Gastrocnemius medialis (tissue), 4 donors: Measurements from ENCODE around the gene LOC128125822.

Source experiments
- ATAC-seq, 2 donors: fragments of 150-250 bp; one replicate each; pipeline ENCODE4 v1.9.1; 2016
- DNase-seq, 2 donors: peaks; one replicate each; pipeline ENCODE4 v3.0.0-alpha.2; 2019
- H3K27ac ChIP-seq, 4 donors: fragments of 200-600 bp; sonication (generic); 1 replicate in 1 of 4; 2 replicates in 3 of 4; pipeline ENCODE4 v1.5.1; 2016 to 2018; ENCODE audit warnings: mild to moderate bottlenecking in 2 of 4, moderate library complexity in 1 of 4
- H3K27me3 ChIP-seq, 3 donors: fragments of 200-600 bp; sonication (generic) in 2 of 3; 1 replicate in 1 of 3; 2 replicates in 2 of 3; pipeline versions ENCODE4 v1.5.1 to v1.6.0; 2016 to 2019; ENCODE audit warnings: mild to moderate bottlenecking in 1 of 3, moderate library complexity in 1 of 3
- H3K36me3 ChIP-seq, 2 donors: fragments of 200-600 bp; sonication (generic) in 1 of 2; one replicate each; pipeline ENCODE4 v1.5.1; 2017 to 2018
- H3K4me1 ChIP-seq, 2 donors: fragments of 200-600 bp; sonication (generic) in 1 of 2; one replicate each; pipeline ENCODE4 v1.5.1; 2016 to 2017; ENCODE audit warnings: mild to moderate bottlenecking in 2 of 2
- H3K4me3 ChIP-seq, 4 donors: fragments of 200-600 bp; sonication (generic) in 3 of 4; 1 replicate in 1 of 4; 2 replicates in 3 of 4; pipeline ENCODE4 v1.5.1; 2016 to 2019; ENCODE audit warnings: mild to moderate bottlenecking in 2 of 4
- H3K9me3 ChIP-seq, 3 donors: fragments of 200-600 bp; sonication (generic) in 2 of 3; 1 replicate in 1 of 3; 2 replicates in 2 of 3; pipeline ENCODE4 v1.5.1; 2016 to 2019
- POLR2A ChIP-seq, 2 donors: fragments of 450-650 bp; IDR thresholded peaks; one replicate each; pipeline ENCODE4 v1.6.1; 2017; ENCODE audit warnings: antibody characterized with exemption in 2 of 2, mild to moderate bottlenecking in 2 of 2, moderate library complexity in 2 of 2
- in situ Hi-C, 4 donors: fragments of 200-750 bp; cut with MboI; loops; one replicate each; pipeline versions ENCODE4 v1.15.0 to v1.8.0; 2017; ENCODE audit warnings: low sequenced_read_pairs in 4 of 4
- intact Hi-C: fragments of 100-400 bp; cut with DNase I; formaldehyde crosslinking; loops from one replicate; pipeline ENCODE4 v1.15.1; 2023; ENCODE audit warnings: low total_unique reads
- TF ChIP-seq, protein P1 (sequence below), 5 experiments: fragments of 450-650 bp in 3 of 5; fragments of 200-600 bp in 2 of 5; sonication (generic) in 2 of 5; IDR thresholded peaks in 4 of 5; conservative IDR thresholded peaks in 1 of 5; 1 replicate in 4 of 5; 2 replicates in 1 of 5; pipeline ENCODE4 v1.5.1; 2016 to 2019; ENCODE audit warnings: antibody characterized with exemption in 5 of 5, mild to moderate bottlenecking in 3 of 5, moderate library complexity in 3 of 5

LOC128125822 gene

DNA sequence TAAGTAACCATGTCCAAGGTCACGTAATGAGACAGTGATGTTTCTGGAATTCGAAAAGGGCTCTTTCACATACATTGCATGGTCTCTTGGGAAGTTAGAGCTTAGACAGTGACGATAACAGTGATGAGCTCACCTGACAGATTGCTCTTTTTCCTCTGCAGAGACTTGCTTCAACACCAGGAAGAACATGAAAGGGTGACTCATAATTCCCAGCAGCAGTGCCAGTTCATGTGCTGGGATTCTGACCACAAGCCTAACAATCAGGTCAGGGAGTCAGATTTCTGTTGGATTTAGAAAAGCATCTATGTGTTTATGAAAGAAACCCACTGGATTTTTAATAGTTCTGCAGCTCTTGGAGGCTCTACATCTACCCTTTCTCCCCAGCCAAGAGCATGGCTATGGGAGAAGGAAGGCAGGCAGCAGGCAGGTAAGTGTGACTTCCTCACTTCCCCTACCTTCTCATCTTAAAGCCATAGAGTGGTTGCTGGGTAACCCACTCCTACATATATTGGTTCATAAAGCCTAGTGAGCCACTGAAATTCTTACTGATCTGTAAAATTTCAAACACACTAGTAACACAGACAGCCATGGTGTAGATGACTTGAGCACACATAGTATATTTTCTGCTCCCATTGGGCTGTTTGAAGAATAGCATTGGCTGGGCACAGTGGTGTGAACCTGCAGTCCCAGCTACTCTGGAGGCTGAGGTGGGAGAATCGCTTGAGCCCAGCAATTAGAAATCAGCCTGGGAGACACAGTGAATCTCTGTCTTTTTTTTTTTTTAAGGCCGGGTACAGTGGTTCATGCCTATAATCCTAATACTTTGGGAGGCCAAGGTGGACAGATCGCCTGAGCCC is 44.4 kb upstream of the LOC128125822 start:
- peak; percentile 78 to 86 for DNase-seq
- Histone ChIP-seq H3K27ac (peak overlapping the region; percentile 80 to 85 (median 82)), H3K4me1 (peaks cover 10 to 19% of the 10 kb centered on the region in 2 donors), H3K9me3 (no peaks in the 10 kb centered on the region), H3K27me3 (no peaks in the 10 kb centered on the region), H3K36me3 (no peaks in the 10 kb centered on the region), H3K4me3 (no peak overlapping the region)
- intact Hi-C loops, result loop anchor here (2.0 to 5.0 kb wide), 2 partner anchors 45 to 51 kb away; partner anchors contain the start of genes LOC128125822 and PTP4A1
- in situ Hi-C loops, result no loop called here
- ATAC-seq, result peak; percentile 100
- TF ChIP-seq POLR2A (IDR thresholded peaks at IDR 0.05), result no peak
- TF ChIP-seq, protein P1, sequence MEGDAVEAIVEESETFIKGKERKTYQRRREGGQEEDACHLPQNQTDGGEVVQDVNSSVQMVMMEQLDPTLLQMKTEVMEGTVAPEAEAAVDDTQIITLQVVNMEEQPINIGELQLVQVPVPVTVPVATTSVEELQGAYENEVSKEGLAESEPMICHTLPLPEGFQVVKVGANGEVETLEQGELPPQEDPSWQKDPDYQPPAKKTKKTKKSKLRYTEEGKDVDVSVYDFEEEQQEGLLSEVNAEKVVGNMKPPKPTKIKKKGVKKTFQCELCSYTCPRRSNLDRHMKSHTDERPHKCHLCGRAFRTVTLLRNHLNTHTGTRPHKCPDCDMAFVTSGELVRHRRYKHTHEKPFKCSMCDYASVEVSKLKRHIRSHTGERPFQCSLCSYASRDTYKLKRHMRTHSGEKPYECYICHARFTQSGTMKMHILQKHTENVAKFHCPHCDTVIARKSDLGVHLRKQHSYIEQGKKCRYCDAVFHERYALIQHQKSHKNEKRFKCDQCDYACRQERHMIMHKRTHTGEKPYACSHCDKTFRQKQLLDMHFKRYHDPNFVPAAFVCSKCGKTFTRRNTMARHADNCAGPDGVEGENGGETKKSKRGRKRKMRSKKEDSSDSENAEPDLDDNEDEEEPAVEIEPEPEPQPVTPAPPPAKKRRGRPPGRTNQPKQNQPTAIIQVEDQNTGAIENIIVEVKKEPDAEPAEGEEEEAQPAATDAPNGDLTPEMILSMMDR (IDR thresholded peaks at IDR 0.05 in 4 of 5, conservative IDR thresholded peaks at IDR 0.05 in 1 of 5), result peak in 1 of 5 experiments; percentile 12

DNA sequence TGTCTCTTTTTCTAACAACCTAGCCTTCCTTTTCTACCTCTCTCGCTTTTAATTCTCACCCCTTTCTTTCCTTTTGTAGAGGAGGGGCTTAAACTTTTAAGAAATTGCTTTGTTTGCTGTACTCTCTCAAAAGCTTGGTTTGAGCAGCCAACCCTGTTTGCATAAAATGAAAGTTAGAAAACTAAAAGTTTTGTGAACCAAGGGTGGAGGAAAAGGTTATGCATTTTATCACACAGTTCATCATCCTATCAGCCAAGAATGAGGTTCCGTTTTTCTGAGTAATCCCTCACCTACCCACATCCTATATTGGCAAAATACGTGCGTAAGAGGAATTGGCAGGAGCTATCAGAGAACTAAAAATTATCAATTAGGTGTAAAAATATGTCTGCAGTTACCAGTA is 42.8 kb upstream of the LOC128125822 start:
- Histone ChIP-seq H3K9me3 (no peaks in the 10 kb centered on the region), H3K4me1 (peaks cover 10 to 19% of the 10 kb centered on the region in 2 donors), H3K4me3 (no peak overlapping the region), H3K27ac (peak overlapping the region; percentile 80 to 85 (median 82)), H3K36me3 (no peaks in the 10 kb centered on the region), H3K27me3 (no peaks in the 10 kb centered on the region)
- in situ Hi-C loops (no loop called here), intact Hi-C loops (loop anchor here (5.0 kb wide), 1 partner anchor 52 kb away; no protein-coding TSS in a partner anchor)
- DNase-seq (no peak), ATAC-seq (no peak)
- no peak for TF ChIP-seq POLR2A (IDR thresholded peaks at IDR 0.05)
- TF ChIP-seq, protein P1 (IDR thresholded peaks at IDR 0.05 in 4 of 5, conservative IDR thresholded peaks at IDR 0.05 in 1 of 5), result no peak

DNA sequence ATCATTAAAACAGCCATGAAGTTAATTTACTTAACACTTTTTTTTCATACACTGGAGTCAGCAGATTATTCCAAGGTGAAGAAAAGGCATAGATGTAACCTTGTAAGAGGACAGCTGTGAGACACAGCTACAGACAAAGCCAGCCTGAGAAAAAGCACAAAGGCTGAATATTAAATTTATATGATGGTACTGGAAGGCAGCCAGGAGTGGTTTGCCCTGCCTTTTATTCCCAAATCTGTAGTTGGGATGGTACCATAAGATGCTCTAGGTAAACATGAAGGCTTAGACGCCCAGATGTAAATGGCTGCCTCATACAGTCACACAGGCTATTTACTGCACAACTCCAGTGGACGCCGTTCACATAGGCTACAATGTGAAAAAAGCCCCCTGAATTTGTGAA is 42.1 kb upstream of the LOC128125822 start:
- DNase-seq (no peak), ATAC-seq (no peak)
- H3K4me3 ChIP-seq, result no peak overlapping the region
- no peaks in the 10 kb centered on the region for H3K36me3 ChIP-seq
- no peaks in the 10 kb centered on the region for H3K27me3 ChIP-seq
- H3K9me3 ChIP-seq, result no peaks in the 10 kb centered on the region
- H3K4me1 ChIP-seq, result peaks cover 10 to 19% of the 10 kb centered on the region in 2 donors
- in situ Hi-C loops, result no loop called here
- intact Hi-C loops, result no loop called here
- peak overlapping the region; percentile 14 to 85 (median 82) for H3K27ac ChIP-seq
- no peak for TF ChIP-seq POLR2A (IDR thresholded peaks at IDR 0.05)
- TF ChIP-seq, protein P1 (IDR thresholded peaks at IDR 0.05 in 4 of 5, conservative IDR thresholded peaks at IDR 0.05 in 1 of 5), result no peak

DNA sequence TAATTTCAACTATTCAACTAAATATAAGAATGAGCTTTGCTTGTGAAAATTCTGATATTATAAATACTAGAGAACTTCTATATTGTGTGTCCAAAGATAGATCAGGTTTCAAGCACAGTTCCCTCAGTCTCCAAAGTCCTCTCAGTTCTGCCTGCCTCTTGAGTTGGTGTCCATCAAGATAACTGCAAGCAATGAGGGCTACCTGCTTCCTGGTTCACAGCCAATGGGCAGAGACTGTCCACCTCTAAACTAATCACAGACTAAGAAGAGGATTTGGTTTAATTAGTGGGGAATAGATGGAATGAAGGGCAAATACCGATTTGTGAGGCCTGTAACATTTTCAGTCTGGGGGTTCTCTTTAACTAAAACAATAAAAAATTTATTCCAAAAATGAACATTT is 41.3 kb upstream of the LOC128125822 start:
- ATAC-seq, result no peak
- in situ Hi-C loops, result no loop called here

More for the DNA sequence above, 41.3 kb upstream of the LOC128125822 start:
- H3K4me1 ChIP-seq, result peaks cover 10 to 19% of the 10 kb centered on the region in 2 donors
- H3K4me3 ChIP-seq, result no peak overlapping the region
- TF ChIP-seq, protein P1 (IDR thresholded peaks at IDR 0.05 in 4 of 5, conservative IDR thresholded peaks at IDR 0.05 in 1 of 5), result no peak
- no peak for TF ChIP-seq POLR2A (IDR thresholded peaks at IDR 0.05)
- intact Hi-C loops, result no loop called here
- no peaks in the 10 kb centered on the region for H3K27me3 ChIP-seq
- peak overlapping the region in 1 of 4 donors; percentile 84 for H3K27ac ChIP-seq
- H3K9me3 ChIP-seq, result no peaks in the 10 kb centered on the region
- DNase-seq, result no peak
- no peaks in the 10 kb centered on the region for H3K36me3 ChIP-seq
